ENCODE data around the gene NAV2.

The NAV2 gene

DNA sequence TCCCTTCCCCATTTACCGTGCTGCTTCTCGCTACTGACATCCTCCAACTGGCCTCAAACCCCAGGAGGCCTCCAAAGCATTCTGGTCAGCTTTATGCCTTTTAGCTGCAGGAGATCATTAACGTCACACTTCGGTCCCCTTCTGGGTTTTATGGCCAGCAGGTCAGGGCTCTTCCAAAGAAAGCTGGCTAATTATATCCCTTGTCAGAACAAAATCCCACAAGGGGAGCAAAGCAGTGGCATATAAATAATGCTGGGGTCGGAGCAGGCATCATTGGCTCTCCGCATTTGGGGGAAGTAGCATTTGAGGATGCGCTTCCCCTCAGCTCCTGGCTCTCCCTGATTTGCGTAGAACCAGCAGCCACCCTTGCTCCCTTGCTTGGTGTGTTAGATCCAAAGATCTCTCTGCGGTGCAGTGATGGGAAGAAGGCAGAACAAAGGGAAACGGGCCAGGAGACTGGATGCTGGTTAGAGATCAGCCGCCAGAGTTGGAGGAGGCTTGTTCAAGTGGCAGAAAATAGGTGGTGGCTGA, 330.2 kb downstream of the NAV2 start:
- peaks cover 0 to 42% (median 22%) of the 10 kb centered on the region in 4 donors for H3K4me1 ChIP-seq
- H3K4me3 ChIP-seq: no peak overlapping the region
- DNase-seq: no peak
- peak overlapping the region; percentile 8 to 56 for H3K27ac ChIP-seq
- no peaks in the 10 kb centered on the region for H3K27me3 ChIP-seq
- no peaks in the 10 kb centered on the region for H3K9me3 ChIP-seq
- TF ChIP-seq, protein P1, sequence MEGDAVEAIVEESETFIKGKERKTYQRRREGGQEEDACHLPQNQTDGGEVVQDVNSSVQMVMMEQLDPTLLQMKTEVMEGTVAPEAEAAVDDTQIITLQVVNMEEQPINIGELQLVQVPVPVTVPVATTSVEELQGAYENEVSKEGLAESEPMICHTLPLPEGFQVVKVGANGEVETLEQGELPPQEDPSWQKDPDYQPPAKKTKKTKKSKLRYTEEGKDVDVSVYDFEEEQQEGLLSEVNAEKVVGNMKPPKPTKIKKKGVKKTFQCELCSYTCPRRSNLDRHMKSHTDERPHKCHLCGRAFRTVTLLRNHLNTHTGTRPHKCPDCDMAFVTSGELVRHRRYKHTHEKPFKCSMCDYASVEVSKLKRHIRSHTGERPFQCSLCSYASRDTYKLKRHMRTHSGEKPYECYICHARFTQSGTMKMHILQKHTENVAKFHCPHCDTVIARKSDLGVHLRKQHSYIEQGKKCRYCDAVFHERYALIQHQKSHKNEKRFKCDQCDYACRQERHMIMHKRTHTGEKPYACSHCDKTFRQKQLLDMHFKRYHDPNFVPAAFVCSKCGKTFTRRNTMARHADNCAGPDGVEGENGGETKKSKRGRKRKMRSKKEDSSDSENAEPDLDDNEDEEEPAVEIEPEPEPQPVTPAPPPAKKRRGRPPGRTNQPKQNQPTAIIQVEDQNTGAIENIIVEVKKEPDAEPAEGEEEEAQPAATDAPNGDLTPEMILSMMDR (IDR thresholded peaks at IDR 0.05): no peak
- intact Hi-C loops (cut with DNase I; ENCODE audit: low total_unique reads): no loop called here
- H3K36me3 ChIP-seq: peaks cover 22 to 58% (median 58%) of the 10 kb centered on the region in 3 donors

DNA sequence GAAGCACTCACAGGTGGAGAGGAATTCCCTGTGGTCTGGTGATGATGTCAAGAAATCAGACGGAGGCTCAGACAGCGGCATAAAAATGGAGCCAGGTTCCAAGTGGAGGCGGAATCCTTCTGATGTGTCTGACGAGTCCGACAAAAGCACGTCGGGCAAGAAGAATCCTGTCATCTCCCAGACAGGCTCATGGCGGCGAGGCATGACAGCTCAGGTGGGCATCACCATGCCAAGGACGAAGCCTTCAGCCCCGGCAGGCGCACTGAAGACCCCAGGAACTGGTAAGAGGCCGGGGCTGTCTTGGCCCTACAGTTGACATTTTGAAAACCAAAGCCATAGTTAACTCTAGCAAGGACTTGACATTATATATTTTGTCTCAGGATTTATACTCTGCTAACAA, 331.4 kb downstream of the NAV2 start:
- intact Hi-C loops (cut with DNase I; ENCODE audit: low total_unique reads): no loop called here
- Histone ChIP-seq H3K27ac (peak overlapping the region; percentile 40 to 56), H3K4me1 (peaks cover 0 to 53% (median 30%) of the 10 kb centered on the region in 4 donors), H3K27me3 (no peaks in the 10 kb centered on the region), H3K9me3 (no peaks in the 10 kb centered on the region), H3K4me3 (no peak overlapping the region), H3K36me3 (peaks cover 11 to 55% (median 55%) of the 10 kb centered on the region in 3 donors)
- TF ChIP-seq, protein P1 (IDR thresholded peaks at IDR 0.05): no peak
- DNase-seq: no peak

GRCh38 chr11:20045098-20045688, 332.6 kb downstream of the NAV2 start:
- Histone ChIP-seq H3K27me3 (no peaks in the 10 kb centered on the region), H3K27ac (peak overlapping the region; percentile 40 to 56), H3K9me3 (no peaks in the 10 kb centered on the region), H3K36me3 (peaks cover 9 to 58% (median 56%) of the 10 kb centered on the region in 3 donors), H3K4me1 (peaks cover 0 to 65% (median 42%) of the 10 kb centered on the region in 4 donors), H3K4me3 (no peak overlapping the region)
- intact Hi-C loops (cut with DNase I; ENCODE audit: low total_unique reads): no loop called here
- TF ChIP-seq, protein P1 (IDR thresholded peaks at IDR 0.05): no peak
- no peak for DNase-seq

- intact Hi-C loops (cut with DNase I; ENCODE audit: low total_unique reads): no loop called here
- TF ChIP-seq, protein P1 (IDR thresholded peaks at IDR 0.05): no peak
- DNase-seq: no peak
- no peak overlapping the region for H3K27ac ChIP-seq
- H3K4me1 ChIP-seq: peaks cover 0 to 77% (median 51%) of the 10 kb centered on the region in 4 donors
- no peak overlapping the region for H3K4me3 ChIP-seq
- no peaks in the 10 kb centered on the region for H3K9me3 ChIP-seq
- H3K27me3 ChIP-seq: no peaks in the 10 kb centered on the region
- peaks cover 19 to 63% (median 57%) of the 10 kb centered on the region in 3 donors for H3K36me3 ChIP-seq
Observed at GRCh38 chr11:20046416-20046815, 333.8 kb downstream of the NAV2 start.

- H3K27ac ChIP-seq: peak overlapping the region in 1 of 2 donors; percentile 50
- H3K27me3 ChIP-seq: no peaks in the 10 kb centered on the region
- H3K9me3 ChIP-seq: no peaks in the 10 kb centered on the region
- intact Hi-C loops (cut with DNase I; ENCODE audit: low total_unique reads): no loop called here
- peaks cover 0 to 77% (median 47%) of the 10 kb centered on the region in 4 donors for H3K4me1 ChIP-seq
- TF ChIP-seq, protein P1 (IDR thresholded peaks at IDR 0.05): no peak
- H3K4me3 ChIP-seq: no peak overlapping the region
- no peak for DNase-seq
- H3K36me3 ChIP-seq: peaks cover 27 to 70% (median 65%) of the 10 kb centered on the region in 3 donors
Observed at GRCh38 chr11:20047006-20047768, 334.6 kb downstream of the NAV2 start.
